Hematopoietic multipotent progenitor cell treated with erythropoietin and hydrocortisone succinate and interleukin-3 and kit ligand, for 17 days (in vitro differentiated cells): ENCODE data around the gene USP7.
A peak's percentile ranks its signal among the peaks of the same experiment; 100 is the strongest.
"Not testable (repeated sequence)": the region's sequence is repeated elsewhere in the genome, so short reads cannot be mapped to it uniquely, and the experiment has no call there.

Source experiments
- DNase-seq: peaks from one replicate; pipeline ENCODE4 v3.0.0-alpha.2; 2015; ENCODE audit warnings: low spot score

The USP7 gene

DNA sequence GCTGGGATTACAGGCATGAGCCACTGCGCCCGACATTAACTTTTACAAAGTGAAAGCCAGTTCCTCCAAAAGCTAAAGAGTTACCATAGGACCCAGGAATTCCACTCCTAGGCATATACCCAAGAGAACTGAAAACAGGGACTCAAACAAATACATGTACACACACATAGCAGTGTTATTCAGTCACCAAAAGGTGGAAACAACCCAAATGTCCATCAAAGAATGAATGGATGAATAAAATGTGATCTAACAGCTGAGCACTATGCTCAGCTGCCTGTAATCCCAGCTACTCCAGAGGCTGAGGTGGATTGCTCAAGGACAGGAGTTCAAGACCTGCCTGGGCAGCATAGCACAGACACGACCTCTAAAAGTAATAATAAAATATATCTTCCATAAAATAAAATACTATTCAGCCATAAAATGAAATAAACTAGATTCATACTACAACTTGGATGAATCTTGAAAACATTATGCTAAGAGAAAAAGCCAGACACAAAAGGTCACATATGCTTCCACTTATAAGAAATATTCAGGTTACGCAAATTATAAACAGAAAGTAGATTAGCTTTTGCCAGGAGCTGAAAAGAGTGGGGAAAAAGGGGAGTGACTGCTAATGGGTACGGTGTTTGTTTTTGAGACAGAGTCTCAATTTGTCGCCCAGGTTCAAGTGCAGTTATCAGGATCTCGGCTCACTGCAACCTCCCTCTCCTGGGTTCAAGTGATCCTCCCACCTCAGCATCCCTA is 9.3 kb upstream of the USP7 start:
- no peak for DNase-seq

DNA sequence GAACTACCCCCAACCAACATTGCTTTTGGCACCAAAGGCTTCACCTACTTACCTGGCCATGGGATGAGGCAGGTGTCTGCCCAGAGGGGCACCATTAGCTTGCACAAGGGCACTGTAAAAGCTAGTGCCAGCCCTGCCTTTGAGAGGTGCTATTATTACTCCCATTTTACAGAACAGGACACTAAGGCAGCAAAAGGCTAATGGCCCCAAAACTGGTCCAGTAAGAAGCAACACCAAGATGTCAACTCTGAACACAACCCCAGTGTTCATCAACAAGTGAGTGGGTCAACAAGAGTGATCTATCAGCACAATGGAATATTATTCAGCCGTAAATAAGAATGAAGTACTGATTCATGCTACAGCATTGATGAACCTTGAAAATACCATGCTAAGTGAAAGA is 7.7 kb upstream of the USP7 start:
- DNase-seq: no peak

DNA sequence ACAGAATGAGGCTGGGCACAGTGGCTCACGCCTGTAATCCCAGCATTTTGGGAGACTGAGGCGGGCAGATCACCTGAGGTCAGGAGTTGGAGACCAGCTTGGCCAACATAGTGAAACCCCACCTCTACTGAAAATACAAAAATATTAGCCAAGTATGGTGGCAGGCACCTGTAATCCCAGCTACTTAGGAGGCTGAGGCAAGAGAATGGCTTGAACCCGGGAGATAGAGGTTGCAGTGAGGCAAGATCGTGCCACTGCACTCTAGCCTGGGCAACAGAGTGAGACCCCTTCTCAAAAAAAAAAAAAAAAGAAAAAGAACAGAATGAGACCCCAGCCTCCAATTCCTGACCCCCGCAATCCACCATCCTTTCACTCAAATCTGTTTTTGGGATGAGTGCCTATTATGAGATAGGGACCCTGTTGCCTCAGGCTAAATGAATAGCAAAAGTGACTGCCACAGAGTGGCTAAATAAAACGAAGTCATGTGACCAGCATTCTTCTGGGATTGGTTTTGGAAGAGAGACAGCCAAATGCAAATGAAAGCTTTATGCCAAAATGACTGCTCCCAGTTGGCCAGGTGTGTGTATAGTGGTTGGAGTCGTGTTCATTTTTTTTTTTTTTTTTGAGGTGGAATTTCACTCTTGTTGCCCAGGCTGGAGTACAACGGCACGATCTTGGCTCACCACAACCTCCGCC is 5.6 kb upstream of the USP7 start:
- DNase-seq: not testable (repeated sequence)

DNA sequence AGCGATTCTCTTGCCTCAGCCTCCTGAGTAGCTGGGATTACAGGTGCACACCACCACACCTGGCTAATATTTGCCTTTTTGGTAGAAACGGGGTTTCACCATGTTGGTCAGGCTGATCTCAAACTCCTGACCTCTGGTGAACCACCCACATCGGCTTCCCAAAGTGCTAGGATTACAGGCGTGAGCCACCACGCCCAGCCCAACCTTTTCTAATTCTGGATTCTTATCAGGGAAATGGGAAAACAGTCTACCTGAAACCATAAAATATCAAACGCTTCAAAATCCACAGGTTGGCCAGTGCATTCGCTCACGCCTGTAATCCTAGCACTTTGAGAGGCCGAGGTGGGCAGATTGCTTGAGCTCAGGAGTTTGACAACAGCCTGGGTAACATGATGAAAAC is 4.3 kb upstream of the USP7 start:
- peak; percentile 56 for DNase-seq

DNA sequence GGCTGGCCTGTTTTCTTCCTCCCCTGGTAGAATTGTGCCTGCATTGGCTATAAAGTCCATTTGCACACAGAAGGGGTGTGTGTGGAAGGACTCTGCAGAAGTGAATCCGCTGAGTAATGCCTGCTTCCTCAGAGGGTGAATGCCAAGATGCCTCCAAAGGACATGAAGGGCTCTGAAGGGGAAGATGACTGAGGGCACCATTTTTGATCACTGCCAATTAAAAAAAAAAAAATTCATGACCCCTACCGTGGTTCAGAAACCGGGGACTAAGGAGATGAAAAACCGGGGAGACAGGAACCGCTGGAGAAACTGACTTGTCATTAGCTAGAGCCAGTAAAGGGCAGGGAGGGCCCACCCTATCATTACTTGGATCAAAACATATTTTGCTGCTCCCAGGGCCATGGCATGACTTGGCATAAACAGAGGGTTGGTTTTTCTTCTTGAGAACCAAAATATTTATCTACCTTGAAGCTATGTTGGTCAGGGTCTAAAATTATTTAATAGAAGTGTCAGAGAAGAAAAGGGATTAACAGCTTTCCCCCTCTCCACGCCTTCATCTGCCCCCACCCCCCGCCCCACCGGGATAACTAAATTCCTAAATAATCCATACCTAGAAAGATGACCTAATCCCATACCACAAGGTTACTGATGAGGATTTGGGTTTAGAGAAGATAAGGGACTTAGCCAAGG is 3.6 kb upstream of the USP7 start:
- peak; percentile 95 for DNase-seq

DNA sequence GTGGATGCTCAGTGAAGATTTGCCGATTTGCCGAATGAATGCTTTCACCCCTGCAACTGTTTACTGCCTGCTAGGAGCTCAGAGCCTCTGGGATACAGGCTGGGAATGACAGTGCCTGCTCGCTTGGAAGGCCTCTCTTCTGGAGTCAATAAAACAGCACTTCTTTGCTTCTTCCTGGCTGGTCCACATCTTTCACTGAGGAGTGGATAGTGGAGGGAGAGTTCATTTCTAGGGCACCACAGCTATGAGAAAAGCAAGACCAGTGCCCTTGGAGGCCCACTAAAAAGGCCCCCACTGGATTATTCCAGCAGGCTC is 3.1 kb upstream of the USP7 start:
- no peak for DNase-seq

DNA sequence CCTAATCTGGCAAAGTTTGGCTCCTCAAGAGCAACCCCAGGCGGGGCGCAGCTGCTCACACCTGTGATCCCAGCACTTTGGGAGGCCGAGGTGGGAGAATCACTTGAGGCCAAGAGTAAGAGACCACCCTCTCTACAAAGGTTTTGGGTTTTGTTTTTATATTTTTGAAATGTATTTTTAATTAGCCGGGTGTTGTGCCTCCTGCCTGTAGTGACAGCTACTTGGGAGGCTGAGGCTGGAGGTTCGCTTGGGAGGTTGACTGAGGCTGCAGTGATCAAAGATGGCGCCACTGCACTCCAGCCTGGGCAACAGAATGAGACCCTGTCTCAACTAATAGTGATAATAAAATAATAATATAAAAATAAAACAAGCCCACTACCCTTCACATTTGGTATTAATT is 756 bp upstream of the USP7 start:
- DNase-seq: no peak

DNA sequence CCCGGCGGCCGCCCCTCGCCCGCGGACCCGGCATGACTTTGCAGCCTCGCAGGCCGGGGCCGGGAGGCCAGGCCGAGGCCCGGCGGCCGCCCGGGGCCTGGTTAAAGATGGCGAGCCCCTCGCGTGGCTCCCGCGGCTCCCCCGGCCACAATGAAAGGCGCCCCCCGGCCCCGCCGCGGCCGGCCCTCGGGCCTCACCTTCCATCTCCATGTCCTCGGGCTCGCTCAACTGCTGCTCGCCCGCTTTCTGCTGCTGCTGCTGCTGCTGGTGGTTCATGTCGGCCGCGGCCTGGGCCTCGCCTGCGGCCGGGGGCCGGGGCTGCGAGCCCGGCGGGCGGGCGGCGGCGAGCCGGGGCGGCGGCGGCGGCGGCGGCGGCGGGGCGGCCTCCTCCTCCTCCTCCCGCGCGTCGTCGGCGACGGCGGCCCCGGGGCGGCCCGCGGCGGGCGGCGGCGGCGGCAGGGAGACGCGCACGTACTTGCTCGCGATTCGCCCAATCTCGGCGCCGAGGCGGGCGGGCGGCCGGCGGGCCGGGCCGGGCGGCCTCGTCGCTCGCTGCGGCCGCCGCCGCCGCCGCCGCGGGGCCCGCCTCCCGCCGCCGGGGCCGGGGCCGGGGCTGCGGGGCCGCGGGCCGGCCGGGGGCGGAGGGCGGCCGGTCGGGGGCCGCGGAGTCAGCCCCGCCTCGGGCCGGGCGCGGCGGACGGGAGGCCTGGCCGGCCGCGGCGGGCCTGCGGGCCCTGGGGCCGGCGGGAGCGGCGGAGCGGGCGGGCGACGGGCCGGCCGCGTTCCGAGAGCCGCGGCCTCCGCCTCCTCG is 491 bp downstream of the USP7 start:
- DNase-seq: no peak

DNA sequence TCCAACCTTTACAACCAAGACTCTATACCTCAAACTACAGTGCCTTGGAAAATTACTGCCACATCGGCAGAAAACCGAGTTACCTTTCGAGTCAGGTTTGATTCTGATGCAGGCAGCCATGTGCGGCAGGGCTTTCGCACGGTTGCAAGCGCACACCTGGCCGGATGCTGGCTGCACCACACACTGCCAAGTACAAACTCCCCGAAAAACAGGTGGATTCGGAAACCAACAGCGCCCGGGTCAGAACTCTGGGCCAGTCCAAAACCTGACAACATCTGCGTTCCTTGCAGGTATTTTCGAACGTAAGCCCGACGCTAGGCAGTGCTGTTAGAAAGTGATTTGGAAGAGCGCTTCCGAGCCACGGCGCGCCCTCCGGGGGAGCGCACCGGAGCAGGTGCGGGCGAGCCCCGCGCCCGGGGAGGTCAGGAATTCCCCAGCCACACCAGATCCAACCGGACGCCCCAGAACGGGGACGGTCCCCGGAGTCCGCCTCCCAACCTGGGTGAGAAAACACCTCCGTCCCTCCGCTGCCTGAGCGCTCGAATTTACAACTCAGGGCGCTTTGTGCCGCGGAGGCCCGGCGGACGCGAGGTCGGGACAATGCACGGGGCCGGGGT is 1.2 kb downstream of the USP7 start:
- DNase-seq: peak; percentile 83

DNA sequence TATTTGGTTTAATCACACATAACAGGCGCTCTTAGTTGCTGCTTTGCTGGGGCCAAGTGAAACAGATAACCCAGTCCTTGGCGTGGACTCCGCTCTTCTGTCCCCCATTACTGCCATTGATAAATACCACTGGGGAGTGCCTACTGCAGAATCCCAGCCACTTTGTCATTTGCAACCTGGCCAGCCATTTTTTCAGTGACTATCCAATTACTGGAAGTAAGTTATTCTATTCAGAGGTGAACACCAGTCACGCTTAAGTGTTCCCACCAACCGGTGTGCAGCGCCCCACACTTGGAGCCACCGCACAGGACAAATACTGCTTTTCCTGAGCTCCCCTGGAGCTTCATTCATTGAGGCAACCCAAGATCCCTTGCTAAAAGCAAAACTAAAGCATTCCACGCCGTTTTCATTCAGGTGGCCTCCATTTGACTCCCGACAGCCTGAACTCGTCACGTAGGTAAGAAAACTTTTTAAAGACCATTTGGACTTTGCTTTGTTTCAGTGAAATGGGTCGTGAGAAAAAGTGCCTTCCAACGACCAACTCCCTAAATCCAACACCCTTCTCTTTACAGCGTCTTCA is 1.8 kb downstream of the USP7 start:
- peak; percentile 82 for DNase-seq

DNA sequence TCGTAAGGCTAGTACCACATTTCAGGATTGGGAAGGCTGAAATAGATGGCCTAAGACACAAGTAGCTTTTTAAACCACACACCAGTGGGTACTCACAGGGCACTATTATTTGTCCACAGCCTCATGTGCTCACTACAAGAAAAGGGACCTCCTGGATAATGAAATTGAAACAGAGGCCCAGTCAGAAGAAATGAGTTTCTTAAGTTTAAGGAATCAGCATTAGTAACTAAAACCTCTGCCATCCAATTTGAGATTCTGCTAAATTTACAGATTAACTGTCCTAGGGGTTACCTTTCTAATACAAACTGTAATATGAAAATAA is 3.0 kb downstream of the USP7 start:
- no peak for DNase-seq

DNA sequence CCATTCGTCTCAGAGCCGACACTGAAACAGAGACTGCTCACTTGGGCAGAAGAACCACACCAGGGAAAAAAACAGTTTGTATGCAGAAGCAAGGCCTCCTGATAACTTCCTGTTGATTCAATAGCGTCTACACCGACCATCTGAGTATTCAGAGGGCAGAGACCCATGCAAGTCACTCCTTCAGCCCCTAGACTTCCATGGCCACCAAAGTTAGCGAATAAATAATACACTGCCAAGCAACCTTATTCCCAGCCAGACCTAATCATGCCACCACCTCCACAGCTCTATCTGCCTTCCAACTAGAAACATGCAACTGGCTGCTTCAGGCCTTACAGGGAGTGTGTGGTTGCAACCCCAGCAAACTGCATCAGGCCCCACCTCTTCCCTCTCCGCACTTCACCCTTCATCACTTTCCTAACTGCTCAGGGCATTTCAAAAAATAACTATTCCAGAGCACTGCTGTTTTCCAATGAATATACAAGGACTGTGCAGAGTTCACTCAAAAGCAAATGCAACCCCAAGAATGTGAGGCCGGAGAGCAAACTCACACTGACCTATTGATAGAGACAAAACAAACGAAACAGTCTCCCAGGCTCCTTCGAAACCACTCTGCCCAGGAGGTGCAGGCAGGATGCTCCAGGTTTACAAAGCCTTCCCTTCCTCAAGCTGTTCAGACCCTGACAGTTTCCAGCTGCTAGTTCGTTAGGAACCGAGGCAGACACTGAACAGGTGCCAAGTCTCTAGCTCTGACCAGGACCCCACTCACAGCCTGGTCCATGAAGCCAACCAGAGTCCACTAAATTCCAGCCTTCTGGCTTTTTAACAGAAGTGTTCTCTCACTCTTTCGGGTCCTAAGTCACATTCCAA is 3.6 kb downstream of the USP7 start:
- peak; percentile 68 for DNase-seq

DNA sequence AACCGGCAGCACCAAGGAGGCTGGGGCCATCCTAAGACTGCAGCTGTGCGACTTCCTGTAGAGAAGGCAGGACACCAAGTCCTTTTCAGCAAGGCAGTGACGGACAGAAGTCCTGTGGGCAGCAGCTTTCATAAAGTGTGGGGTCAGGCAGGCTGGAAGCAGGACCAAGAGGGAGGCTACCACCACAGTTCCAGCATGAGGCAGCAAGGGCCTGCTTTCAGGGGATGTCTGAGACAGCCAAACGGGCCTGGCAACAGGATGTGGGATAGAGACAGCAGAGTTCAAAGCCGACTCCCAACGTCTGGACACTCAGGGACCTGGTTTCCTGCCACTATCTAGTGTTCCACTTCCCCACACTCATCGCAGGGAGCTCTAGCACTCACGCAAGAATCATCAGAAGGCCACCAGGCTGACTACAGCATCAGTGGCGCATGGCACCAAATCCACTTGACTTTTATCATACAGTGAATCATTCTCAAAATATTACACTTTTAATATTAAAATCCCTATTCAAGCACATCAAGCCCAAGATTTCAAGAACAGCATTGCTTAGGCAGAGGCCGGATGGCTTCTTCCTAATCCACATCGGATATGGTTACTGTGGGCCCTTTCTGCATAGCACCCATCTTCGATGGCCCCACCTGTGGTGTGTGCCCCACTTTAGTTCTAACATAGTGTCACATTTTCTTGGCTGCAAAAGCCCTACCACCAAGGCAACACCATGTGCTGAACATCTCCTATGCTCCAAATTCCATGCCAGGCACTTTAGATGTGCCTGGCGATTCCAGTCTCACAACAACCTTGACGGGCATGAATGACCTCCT is 5.2 kb downstream of the USP7 start:
- DNase-seq: peak; percentile 54

DNA sequence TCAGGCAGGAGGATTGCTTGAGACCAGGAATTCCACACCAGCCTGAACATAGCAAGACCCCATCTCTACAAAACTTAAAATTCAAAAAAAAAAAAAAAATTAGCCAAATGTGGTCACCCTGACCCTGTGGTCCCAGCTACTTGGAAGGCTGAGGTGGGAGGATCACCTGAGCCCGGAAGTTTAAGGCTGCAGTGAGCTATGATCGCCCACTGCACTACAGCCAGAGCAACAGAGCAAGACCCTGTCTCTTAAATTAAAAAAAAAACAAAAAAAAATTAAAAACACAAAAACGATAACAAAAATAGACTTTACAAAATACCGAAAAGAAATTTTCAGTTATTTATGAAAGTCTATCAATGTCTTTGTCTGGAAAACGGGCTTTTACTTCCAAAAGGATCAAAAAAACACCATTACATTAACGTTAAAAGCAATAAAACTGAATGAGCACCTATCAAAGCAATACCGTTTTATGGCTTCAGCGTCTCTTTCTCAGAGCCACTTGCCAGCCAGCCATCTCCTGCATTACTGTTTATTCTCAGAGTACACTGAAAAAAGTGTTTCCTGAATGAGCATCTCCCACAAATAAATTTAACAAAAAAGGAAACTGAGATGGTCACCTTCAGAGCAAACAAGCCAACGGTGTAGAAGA is 6.1 kb downstream of the USP7 start:
- DNase-seq: no peak

DNA sequence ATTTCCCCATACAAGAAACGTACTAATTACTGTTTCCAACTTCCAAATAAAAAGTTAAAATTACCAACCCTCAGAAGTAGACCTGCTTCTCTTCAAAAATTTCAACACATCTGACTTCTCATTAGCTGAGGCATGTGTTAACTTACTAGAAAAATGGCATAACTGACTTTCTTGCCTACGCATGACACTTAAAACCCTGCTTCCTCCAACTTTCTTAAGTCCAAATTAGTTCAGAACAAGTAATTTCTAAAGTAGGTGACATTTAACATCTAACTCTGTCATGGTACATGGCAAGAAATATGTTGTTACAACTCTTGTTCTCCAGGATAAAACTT is 6.7 kb downstream of the USP7 start:
- no peak for DNase-seq

DNA sequence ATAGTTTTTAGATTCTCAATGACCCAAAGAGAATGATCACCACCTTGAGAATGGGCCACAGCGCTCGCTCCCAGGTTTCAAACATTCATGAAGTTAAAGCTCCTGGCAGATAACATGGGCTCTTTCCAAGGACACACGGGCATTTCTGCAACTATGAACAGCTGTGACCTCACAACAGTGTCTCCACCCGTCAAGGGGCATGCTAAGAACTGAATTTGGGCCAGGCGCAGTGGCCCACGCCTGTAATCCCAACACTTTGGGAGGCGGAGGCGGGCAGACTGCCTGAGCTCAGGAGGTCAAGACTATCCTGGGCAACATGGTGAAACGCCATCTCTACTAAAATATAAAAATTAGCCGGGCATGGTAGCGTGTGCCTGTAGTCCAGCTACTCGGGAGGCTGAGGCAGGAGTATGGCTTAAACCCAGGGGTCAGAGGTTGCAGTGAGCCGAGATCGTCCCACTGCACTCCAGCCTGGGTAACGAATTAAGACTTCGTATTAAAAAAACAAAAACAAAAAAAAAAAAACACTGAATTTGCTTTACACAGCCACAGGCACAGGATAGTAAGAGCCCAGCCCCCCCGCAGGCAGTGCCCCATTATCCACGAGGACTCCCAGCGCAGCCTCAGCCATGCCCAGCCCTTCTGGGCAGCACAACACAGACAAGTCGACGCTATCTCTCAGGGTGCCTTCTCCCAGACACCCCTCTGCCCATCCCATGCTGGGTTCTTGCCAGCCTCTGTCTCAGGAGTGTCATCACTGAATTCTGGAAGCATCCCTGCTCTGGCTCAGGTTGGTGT is 7.2 kb downstream of the USP7 start:
- DNase-seq: peak; percentile 74

DNA sequence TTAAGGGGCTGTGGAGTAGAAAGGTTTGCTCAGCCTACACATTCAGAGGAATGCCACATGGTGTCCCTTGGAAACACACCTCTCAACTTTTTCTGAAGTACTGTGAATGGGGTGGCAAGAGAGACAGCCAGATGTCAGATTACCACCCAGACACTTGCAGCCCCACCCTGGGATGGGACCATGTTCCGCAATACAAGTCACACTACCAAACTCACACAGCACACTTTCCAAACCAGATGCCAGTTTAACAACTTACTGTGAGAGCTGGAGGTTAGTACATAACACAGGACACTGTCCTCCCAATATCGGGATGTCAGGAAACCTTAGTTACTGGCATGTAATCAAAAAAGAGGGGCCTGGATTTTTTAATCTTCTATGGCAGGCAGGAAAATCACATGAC is 7.9 kb downstream of the USP7 start:
- DNase-seq: peak; percentile 73

DNA sequence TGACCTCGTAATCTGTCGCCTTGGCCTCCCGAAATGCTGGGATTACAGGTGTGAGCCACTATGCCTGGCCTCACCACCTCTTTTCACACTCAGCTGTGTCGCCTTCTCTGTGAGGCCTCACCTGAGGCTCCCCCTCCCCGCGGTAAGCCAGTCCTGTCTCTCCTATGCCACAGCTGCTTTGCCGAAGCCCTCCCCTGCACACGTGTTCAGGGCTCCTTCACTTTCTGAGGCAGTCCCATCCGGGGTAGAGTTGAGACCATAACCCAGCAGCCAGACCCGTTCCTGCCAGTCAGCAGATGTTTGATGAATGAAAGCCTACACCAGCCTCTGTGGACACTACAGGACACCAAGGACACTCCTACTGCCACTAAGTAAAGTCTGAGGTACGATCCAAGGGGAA is 10.6 kb downstream of the USP7 start:
- no peak for DNase-seq

DNA sequence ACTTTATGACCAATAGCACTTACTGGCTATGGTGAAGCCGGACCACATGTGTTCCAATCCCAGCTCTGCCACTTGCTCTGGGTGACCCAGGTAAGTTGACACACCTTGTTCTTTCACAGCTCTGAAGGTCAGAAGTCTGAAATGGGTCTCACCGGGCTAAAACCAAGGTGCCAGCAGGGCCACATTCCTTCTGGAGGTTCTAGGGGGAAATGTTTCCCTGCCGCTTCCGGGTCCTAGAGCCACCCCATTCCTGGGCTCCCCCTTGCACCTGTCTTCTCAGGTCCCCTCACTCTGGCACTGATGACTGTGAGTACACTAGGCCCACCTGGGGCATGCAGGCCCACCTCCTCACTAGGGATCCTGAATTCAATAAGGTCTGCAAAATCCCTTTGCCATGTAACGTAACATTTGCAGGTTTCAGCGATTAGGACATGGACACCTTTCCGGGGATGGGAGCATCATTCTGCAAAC is 11.4 kb downstream of the USP7 start:
- DNase-seq: no peak
